ENCODE data around the gene KRTAP4-2. TPM values are rescaled to one million over a fixed set of nuclear protein-coding genes. Genes with fewer than 3 reads are reported as not detected.
"Not testable (repeated sequence)": the region's sequence is repeated elsewhere in the genome, so short reads cannot be mapped to it uniquely, and the experiment has no call there.

KRTAP4-2 gene
- polyA plus RNA-seq, 6 donors from 2014 or later: not detected

DNA sequence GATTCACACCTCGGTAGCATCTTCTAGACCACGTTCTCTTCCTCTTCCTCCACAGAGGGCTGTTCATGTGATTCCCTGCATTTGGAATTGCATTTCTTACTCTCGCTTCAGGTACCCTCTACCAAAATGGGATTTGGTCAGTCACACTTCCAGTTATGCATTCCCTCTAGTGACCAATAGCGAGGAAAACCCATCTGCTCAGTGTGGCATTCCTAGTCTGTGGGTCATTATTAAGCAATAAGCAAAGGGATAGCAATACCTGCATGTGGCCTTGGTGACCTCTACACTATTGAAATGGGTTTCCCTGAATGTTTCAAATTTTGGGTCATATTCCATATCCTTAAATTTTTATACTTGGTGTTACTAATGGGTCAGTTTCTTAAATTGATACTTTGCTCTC is 28.0 kb downstream of the KRTAP4-2 start:
- Mint-ChIP-seq H3K36me3 (no peaks in the 10 kb centered on the region), H3K9me3 (peaks cover 0 to 4% (median 2%) of the 10 kb centered on the region in 7 donors), H3K27me3 (peaks cover 0 to 5% (median 4%) of the 10 kb centered on the region in 3 donors), H3K4me1 (peaks cover 15 to 18% (median 16%) of the 10 kb centered on the region in 3 donors), H3K27ac (no peak overlapping the region), H3K4me3 (no peak overlapping the region)
- DNase-seq: no peak
- no peak for ATAC-seq (ENCODE audit: low read depth in 2 of 2)

- peaks cover 0 to 5% (median 4%) of the 10 kb centered on the region in 7 donors for H3K9me3 Mint-ChIP-seq
- peak within 1 kb of the TSS in 3 of 6 donors; percentile 45 to 96 (median 64) for H3K27ac Mint-ChIP-seq
- ATAC-seq (ENCODE audit: low read depth in 2 of 2) (no peak), DNase-seq (no peak)
- peaks cover 16 to 18% (median 17%) of the 10 kb centered on the region in 3 donors for H3K4me1 Mint-ChIP-seq
- no peak within 1 kb of the TSS for H3K4me3 Mint-ChIP-seq
- peaks cover 0 to 5% (median 4%) of the 10 kb centered on the region in 3 donors for H3K27me3 Mint-ChIP-seq
- H3K36me3 Mint-ChIP-seq: no peaks in the 10 kb centered on the region
These were observed 28.4 kb downstream of the KRTAP4-2 start, which contains the start of gene KRTAP4-5 for GRCh38 chr17:41149652-41149985. Gene KRTAP4-5 (minus strand): TSS chr17:41149825. CDS start chr17:41149767, 58 bp downstream.

- H3K27me3 Mint-ChIP-seq; H3K36me3 Mint-ChIP-seq; ATAC-seq (ENCODE audit: low read depth in 2 of 2); H3K4me3 Mint-ChIP-seq; H3K9me3 Mint-ChIP-seq; DNase-seq: not testable (repeated sequence)
- Mint-ChIP-seq H3K27ac (peak overlapping the region in 2 of 6 donors; percentile 64 to 96), H3K4me1 (peaks cover 11 to 17% (median 15%) of the 10 kb centered on the region in 3 donors)
These were observed 28.9 kb downstream of the KRTAP4-2 start for GRCh38 chr17:41148971-41149651.

GRCh38 chr17:41147531-41148204 is 30.4 kb downstream of the KRTAP4-2 start:
- H3K4me1 Mint-ChIP-seq: peaks cover 8 to 17% (median 10%) of the 10 kb centered on the region in 3 donors
- DNase-seq (no peak), ATAC-seq (ENCODE audit: low read depth in 2 of 2) (no peak)
- peak overlapping the region in 1 of 8 donors; percentile 64 for H3K4me3 Mint-ChIP-seq
- H3K27ac Mint-ChIP-seq: peak overlapping the region in 5 of 6 donors; percentile 1 to 57 (median 27)
- H3K27me3 Mint-ChIP-seq: peaks cover 0 to 5% (median 4%) of the 10 kb centered on the region in 3 donors
- H3K9me3 Mint-ChIP-seq: peaks cover 9 to 20% (median 13%) of the 10 kb centered on the region in 7 donors
- peaks cover 6 to 15% of the 10 kb centered on the region in 2 donors for H3K36me3 Mint-ChIP-seq

- no peak for ATAC-seq (ENCODE audit: low read depth in 2 of 2)
- Mint-ChIP-seq H3K27ac (peak overlapping the region in 3 of 6 donors; percentile 93 to 94 (median 93)), H3K4me1 (peaks cover 14 to 20% (median 16%) of the 10 kb centered on the region in 3 donors)
These were observed 32.8 kb downstream of the KRTAP4-2 start for GRCh38 chr17:41145261-41145660.

GRCh38 chr17:41144846-41145245 is 33.2 kb downstream of the KRTAP4-2 start:
- H3K27me3 Mint-ChIP-seq: peaks cover 0 to 6% (median 4%) of the 10 kb centered on the region in 3 donors
- DNase-seq (no peak), ATAC-seq (ENCODE audit: low read depth in 2 of 2) (no peak)
- H3K36me3 Mint-ChIP-seq: peaks cover 14 to 36% of the 10 kb centered on the region in 2 donors
- peak overlapping the region in 3 of 6 donors; percentile 93 to 94 (median 93) for H3K27ac Mint-ChIP-seq
- peaks cover 14 to 20% (median 16%) of the 10 kb centered on the region in 3 donors for H3K4me1 Mint-ChIP-seq
- peak overlapping the region in 1 of 8 donors; percentile 78 for H3K4me3 Mint-ChIP-seq
- H3K9me3 Mint-ChIP-seq: peaks cover 14 to 43% (median 32%) of the 10 kb centered on the region in 7 donors

More at GRCh38 chr17:41145261-41145660, 32.8 kb downstream of the KRTAP4-2 start:
- Mint-ChIP-seq H3K4me3 (peak overlapping the region in 1 of 8 donors; percentile 78), H3K36me3 (peaks cover 14 to 33% of the 10 kb centered on the region in 2 donors), H3K9me3 (peaks cover 14 to 41% (median 31%) of the 10 kb centered on the region in 7 donors), H3K27me3 (peaks cover 0 to 5% (median 4%) of the 10 kb centered on the region in 3 donors)
- DNase-seq: no peak

DNA sequence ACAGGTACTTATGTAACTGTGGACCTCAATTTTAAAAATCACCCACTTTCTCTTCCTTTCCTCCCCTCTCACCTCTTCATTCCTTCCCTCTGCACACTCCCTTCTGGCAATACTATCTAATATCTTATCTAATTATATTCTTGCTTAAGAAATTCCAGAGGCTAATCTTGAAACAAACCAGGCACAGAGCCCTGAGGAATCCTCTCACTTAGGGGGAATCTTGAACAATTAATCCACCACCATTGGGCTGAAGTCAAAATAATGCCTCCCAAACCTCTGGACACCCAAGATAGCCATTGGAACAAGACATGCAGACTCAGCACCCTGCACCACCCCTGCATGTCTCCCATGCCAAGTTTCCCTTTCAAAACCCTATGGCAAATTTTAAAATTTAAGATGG is 36.7 kb downstream of the KRTAP4-2 start:
- DNase-seq (no peak), ATAC-seq (ENCODE audit: low read depth in 2 of 2) (no peak)
- peaks cover 10 to 18% (median 11%) of the 10 kb centered on the region in 3 donors for H3K4me1 Mint-ChIP-seq
- H3K27ac Mint-ChIP-seq: peak overlapping the region in 1 of 6 donors; percentile 64
- H3K27me3 Mint-ChIP-seq: peaks cover 0 to 6% (median 0%) of the 10 kb centered on the region in 3 donors
- H3K4me3 Mint-ChIP-seq: no peak overlapping the region
- H3K9me3 Mint-ChIP-seq: peaks cover 22 to 73% (median 50%) of the 10 kb centered on the region in 7 donors
- H3K36me3 Mint-ChIP-seq: peaks cover 19 to 67% of the 10 kb centered on the region in 2 donors

DNA sequence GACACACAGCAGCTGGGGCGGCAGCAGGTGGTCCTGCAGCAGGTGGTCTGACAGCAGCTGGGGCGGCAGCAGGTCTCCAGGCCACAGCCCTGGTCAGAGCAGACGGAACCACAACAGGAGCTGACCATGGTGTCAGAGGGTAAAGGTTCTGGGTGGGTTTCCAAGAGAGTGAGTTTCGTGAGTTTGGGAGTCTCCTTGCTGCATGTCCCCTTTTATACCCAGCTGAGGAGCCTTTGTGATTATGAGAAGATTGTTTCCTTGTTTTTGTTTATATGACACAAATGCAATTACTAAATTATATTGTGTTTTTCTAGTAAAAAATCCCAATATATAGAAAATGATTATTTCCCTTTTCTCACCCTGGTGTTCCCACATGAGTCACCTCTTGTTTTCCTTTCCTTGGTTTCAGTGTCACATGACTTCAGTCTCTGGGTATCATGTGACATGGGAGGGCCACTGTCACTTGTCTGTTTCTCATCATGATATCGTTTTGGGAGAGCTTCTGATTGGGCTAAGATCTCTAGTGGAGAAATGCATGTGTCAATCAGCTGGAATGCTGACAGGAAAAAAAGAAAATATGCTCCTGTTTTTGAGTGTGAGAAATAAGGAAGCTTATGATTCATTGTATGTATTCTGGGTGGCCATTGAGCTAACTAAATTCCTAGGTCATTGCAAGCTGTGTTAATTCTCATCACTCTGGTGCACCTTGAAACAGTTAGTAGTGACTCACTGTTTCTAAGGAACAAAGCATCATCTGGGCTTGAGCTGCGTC is 37.5 kb downstream of the KRTAP4-2 start, which contains the start of gene KRTAP4-6:
Gene KRTAP4-6 (minus strand): TSS at position 185 of the 772 bp plus-strand sequence. CDS start 57 bp downstream, at position 128.
- peak within 1 kb of the TSS in 3 of 6 donors; percentile 33 to 82 (median 64) for H3K27ac Mint-ChIP-seq

DNA sequence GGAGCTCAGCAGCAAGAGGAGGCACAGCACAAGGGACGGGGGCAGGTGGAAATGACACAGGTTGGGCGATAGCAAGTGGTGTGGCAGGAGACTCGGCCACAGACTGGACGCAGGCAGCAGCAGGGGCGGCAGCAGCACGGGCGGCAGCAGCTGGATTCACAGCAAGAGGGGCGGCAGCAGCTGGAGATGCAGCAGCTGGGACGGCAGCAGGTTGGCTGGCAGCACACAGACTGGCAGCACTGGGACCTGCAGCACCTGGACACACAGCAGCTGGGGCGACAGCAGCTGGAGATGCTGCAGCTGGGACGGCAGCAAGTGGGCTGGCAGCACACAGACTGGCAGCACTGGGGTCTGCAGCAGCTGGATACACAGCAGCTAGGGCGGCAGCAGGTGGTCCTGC is 38.2 kb downstream of the KRTAP4-2 start:
- Mint-ChIP-seq H3K36me3 (peaks cover 19 to 67% of the 10 kb centered on the region in 2 donors), H3K4me1 (peaks cover 10 to 14% (median 14%) of the 10 kb centered on the region in 3 donors), H3K9me3 (peaks cover 22 to 71% (median 45%) of the 10 kb centered on the region in 7 donors), H3K27ac (peak overlapping the region in 2 of 6 donors; percentile 33 to 82)
- not testable (repeated sequence) for H3K4me3 Mint-ChIP-seq; DNase-seq; H3K27me3 Mint-ChIP-seq; ATAC-seq (ENCODE audit: low read depth in 2 of 2)

More for the DNA sequence above, 37.5 kb downstream of the KRTAP4-2 start, which contains the start of gene KRTAP4-6:
- no peak for ATAC-seq (ENCODE audit: low read depth in 2 of 2)
- peaks cover 22 to 75% (median 50%) of the 10 kb centered on the region in 7 donors for H3K9me3 Mint-ChIP-seq
- DNase-seq: no peak
- H3K27me3 Mint-ChIP-seq: peaks cover 0 to 6% (median 0%) of the 10 kb centered on the region in 3 donors
- H3K4me3 Mint-ChIP-seq: no peak within 1 kb of the TSS
- peaks cover 19 to 67% of the 10 kb centered on the region in 2 donors for H3K36me3 Mint-ChIP-seq
- peaks cover 10 to 18% (median 11%) of the 10 kb centered on the region in 3 donors for H3K4me1 Mint-ChIP-seq

DNA sequence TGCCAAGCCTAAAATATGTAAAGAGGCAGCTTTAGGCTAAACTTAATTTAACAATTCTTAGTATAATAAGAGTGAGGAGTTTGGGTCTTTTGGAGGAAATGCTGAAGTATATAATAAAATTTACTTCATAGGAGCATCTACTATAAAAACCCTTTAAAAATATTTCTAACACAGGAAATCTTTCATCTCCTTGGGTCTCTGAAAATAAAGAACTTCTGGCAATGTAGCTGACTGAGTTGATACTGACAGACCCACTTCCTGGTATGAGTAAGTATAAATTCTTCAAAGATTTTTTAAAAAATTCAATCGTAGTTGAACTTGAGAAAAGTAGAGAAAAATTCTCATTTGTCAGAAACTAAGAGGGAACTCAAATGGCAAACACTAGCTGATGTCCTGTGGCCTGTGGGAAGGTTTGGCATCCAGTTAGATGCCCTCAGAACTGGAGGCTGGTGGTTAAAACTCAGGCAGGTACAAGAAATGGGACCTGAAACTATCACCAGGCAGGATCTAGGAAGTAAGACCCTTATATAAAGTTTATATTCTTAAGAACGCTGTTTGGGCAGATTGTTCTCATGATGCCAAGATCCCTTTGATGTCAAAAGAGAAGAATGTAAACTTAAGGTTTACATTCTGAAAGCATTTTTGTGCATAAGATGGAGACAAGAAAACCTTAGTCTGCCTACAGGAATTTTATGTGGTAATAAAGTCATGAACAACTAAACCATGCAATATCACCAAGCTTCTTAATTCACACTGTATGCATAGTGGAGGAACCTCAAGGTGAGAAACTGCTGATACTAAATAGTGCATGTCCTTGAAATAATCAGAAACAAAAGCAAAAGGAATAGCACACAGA is 43.9 kb downstream of the KRTAP4-2 start:
- ATAC-seq (ENCODE audit: low read depth in 2 of 2) (peak; percentile 48 to 50), DNase-seq (no peak)
- Mint-ChIP-seq H3K9me3 (peaks cover 2 to 24% (median 12%) of the 10 kb centered on the region in 7 donors), H3K27ac (peak overlapping the region; percentile 20 to 94 (median 88)), H3K36me3 (peaks cover 5 to 24% of the 10 kb centered on the region in 2 donors), H3K4me1 (peaks cover 28 to 40% (median 29%) of the 10 kb centered on the region in 3 donors), H3K27me3 (no peaks in the 10 kb centered on the region), H3K4me3 (peak overlapping the region in 5 of 8 donors; percentile 47 to 84 (median 68))

DNA sequence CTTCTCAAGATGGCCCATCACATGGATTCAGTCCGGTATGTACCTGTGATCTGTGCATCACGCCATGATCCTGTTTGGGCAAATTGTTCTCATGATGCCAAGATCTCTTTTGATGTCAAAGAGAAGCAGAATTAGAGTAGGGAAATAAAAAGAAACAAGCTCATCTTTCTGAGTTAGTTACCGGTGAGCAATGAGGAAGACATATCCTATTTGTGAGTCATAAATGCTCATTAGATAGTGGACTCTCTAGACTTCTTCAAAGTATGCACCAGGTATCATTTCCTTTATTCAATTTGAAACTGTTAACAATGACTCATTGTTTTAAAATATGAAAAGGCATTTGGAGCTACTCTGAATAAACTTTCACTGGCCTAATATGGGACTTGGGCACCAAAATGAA is 46.0 kb downstream of the KRTAP4-2 start:
- Mint-ChIP-seq H3K9me3 (peaks cover 0 to 7% (median 6%) of the 10 kb centered on the region in 7 donors), H3K4me1 (peaks cover 36 to 48% (median 40%) of the 10 kb centered on the region in 3 donors), H3K27ac (peak overlapping the region in 5 of 6 donors; percentile 7 to 82 (median 63)), H3K27me3 (no peaks in the 10 kb centered on the region), H3K36me3 (peaks cover 2 to 4% of the 10 kb centered on the region in 2 donors), H3K4me3 (peak overlapping the region in 2 of 8 donors; percentile 21 to 61)
- DNase-seq (no peak), ATAC-seq (ENCODE audit: low read depth in 2 of 2) (peak; percentile 46 to 60)

All from naive B cell (primary cell).